Neutrophil (primary cell): ENCODE results near the gene ASIC3.
A peak's percentile ranks its signal among the peaks of the same experiment; 100 is the strongest.

ENCODE experiments used
- H3K27ac ChIP-seq: fragments of 200-600 bp; sonication (generic); 2 replicates; pipeline ENCODE4 v1.5.1; 2016; ENCODE audit warnings: mild to moderate bottlenecking, moderate library complexity
- H3K27me3 ChIP-seq: fragments of 200-600 bp; sonication (generic); 2 replicates; pipeline ENCODE4 v1.6.0; 2016; ENCODE audit warnings: mild to moderate bottlenecking
- H3K36me3 ChIP-seq: fragments of 200-600 bp; sonication (generic); 2 replicates; pipeline ENCODE4 v1.5.1; 2017
- H3K4me1 ChIP-seq, 2 experiments: fragments of 200-600 bp in 1 of 2; sonication (generic) in 1 of 2; 1 replicate in 1 of 2; 2 replicates in 1 of 2; pipeline versions ENCODE4 v1.5.1 to v1.6.1; 2013 to 2016; ENCODE audit warnings: low read depth in 1 of 2, low read length in 1 of 2, mild to moderate bottlenecking in 1 of 2, moderate library complexity in 1 of 2; ENCODE audit not compliant: control insufficient read depth in 1 of 2, insufficient read depth in 1 of 2
- H3K4me3 ChIP-seq, 2 experiments: fragments of 200-600 bp in 1 of 2; sonication (generic) in 1 of 2; 1 replicate in 1 of 2; 2 replicates in 1 of 2; pipeline ENCODE4 v1.5.1; 2013 to 2016; ENCODE audit warnings: low read depth in 1 of 2, low read length in 1 of 2, mild to moderate bottlenecking in 1 of 2, moderate library complexity in 1 of 2
- H3K9me3 ChIP-seq: fragments of 200-600 bp; sonication (generic); 2 replicates; pipeline ENCODE4 v1.5.1; 2016
- CTCF ChIP-seq: fragments of 200-600 bp; sonication (generic); IDR thresholded peaks from 2 replicates; pipeline ENCODE4 v1.5.1; 2016; ENCODE audit warnings: antibody characterized with exemption

The ASIC3 gene

GRCh38 chr7:151018421-151019129 is 29.8 kb upstream of the ASIC3 start:
- Histone ChIP-seq H3K4me1 (peaks cover 18 to 22% of the 10 kb centered on the region in 2 experiments), H3K9me3 (no peaks in the 10 kb centered on the region), H3K27me3 (peaks cover 100% of the 10 kb centered on the region), H3K36me3 (no peaks in the 10 kb centered on the region), H3K4me3 (peak overlapping the region in 1 of 2 experiments; percentile 4), H3K27ac (no peak overlapping the region)
- TF ChIP-seq CTCF = no peak

- no peak overlapping the region for H3K4me3 ChIP-seq
- TF ChIP-seq CTCF = no peak
- no peak overlapping the region for H3K27ac ChIP-seq
- H3K9me3 ChIP-seq = no peaks in the 10 kb centered on the region
- H3K36me3 ChIP-seq = no peaks in the 10 kb centered on the region
- H3K4me1 ChIP-seq = peaks cover 13 to 18% of the 10 kb centered on the region in 2 experiments
- H3K27me3 ChIP-seq = peaks cover 100% of the 10 kb centered on the region
Observed at GRCh38 chr7:151019130-151019447, 29.2 kb upstream of the ASIC3 start.

- Histone ChIP-seq H3K4me3 (no peak overlapping the region), H3K27me3 (peaks cover 88% of the 10 kb centered on the region), H3K27ac (no peak overlapping the region), H3K36me3 (no peaks in the 10 kb centered on the region), H3K9me3 (no peaks in the 10 kb centered on the region), H3K4me1 (peaks cover 9 to 11% of the 10 kb centered on the region in 2 experiments)
- TF ChIP-seq CTCF = no peak
Observed at GRCh38 chr7:151020231-151020630, 28.1 kb upstream of the ASIC3 start.

- Histone ChIP-seq H3K27ac (no peak overlapping the region), H3K4me3 (no peak overlapping the region), H3K36me3 (no peaks in the 10 kb centered on the region), H3K4me1 (peaks cover 12 to 16% of the 10 kb centered on the region in 2 experiments), H3K9me3 (no peaks in the 10 kb centered on the region), H3K27me3 (peaks cover 77% of the 10 kb centered on the region)
- TF ChIP-seq CTCF = no peak
Observed at GRCh38 chr7:151023232-151023631, 25.1 kb upstream of the ASIC3 start.

- no peaks in the 10 kb centered on the region for H3K9me3 ChIP-seq
- H3K4me1 ChIP-seq = peaks cover 16 to 17% of the 10 kb centered on the region in 2 experiments
- peaks cover 64% of the 10 kb centered on the region for H3K27me3 ChIP-seq
- H3K4me3 ChIP-seq = no peak within 1 kb of the TSS
- H3K36me3 ChIP-seq = no peaks in the 10 kb centered on the region
- no peak for TF ChIP-seq CTCF
- no peak within 1 kb of the TSS for H3K27ac ChIP-seq
Observed at GRCh38 chr7:151024435-151025056, 23.8 kb upstream of the ASIC3 start, which contains the start of gene ATG9B. Gene ATG9B, minus strand, starts transcription at chr7:151024494. Its CDS starts 71 bp downstream, at chr7:151024423.
